ENCODE results near the gene RPP38. TPM values are rescaled to one million over a fixed set of nuclear protein-coding genes. Genes with fewer than 3 reads are reported as not detected.

RPP38 gene
- 16.8 TPM for polyA plus RNA-seq (2013, experiment 1 of 2; ENCODE audit: insufficient read length)
- 15.9 TPM for polyA plus RNA-seq (2013, experiment 2 of 2; ENCODE audit: insufficient read length)

- DNase-seq = peak; percentile 96
These were observed at the start of gene RPP38 for GRCh38 chr10:15097011-15097812. Gene RPP38 (plus strand): TSS chr10:15097355. CDS start chr10:15103315, 5,960 bp downstream.

- no peak for DNase-seq
These were observed 47.6 kb upstream of the RPP38 start for GRCh38 chr10:15049533-15049932.

GRCh38 chr10:15052121-15052520, 45.0 kb upstream of the RPP38 start:
- DNase-seq = no peak

- DNase-seq = no peak
These were observed 44.1 kb upstream of the RPP38 start for GRCh38 chr10:15053061-15053460.

- DNase-seq = no peak
These were observed 38.5 kb upstream of the RPP38 start for GRCh38 chr10:15058689-15059088.

GRCh38 chr10:15059914-15060313, 37.2 kb upstream of the RPP38 start:
- DNase-seq = no peak

GRCh38 chr10:15060638-15061037, 36.5 kb upstream of the RPP38 start:
- no peak for DNase-seq

- no peak for DNase-seq
These were observed 30.0 kb upstream of the RPP38 start for GRCh38 chr10:15067154-15067553.

- no peak for DNase-seq
These were observed 28.4 kb upstream of the RPP38 start for GRCh38 chr10:15068802-15069201.

GRCh38 chr10:15069230-15069629, 27.9 kb upstream of the RPP38 start:
- DNase-seq = no peak

- no peak for DNase-seq
These were observed 24.8 kb upstream of the RPP38 start for GRCh38 chr10:15072358-15072757.

GRCh38 chr10:15075421-15075820, 21.7 kb upstream of the RPP38 start:
- no peak for DNase-seq

GRCh38 chr10:15083674-15084501, 13.3 kb upstream of the RPP38 start:
- no peak for DNase-seq

- peak; percentile 88 for DNase-seq
These were observed 12.6 kb upstream of the RPP38 start for GRCh38 chr10:15084502-15084922.

- peak; percentile 73 for DNase-seq
These were observed 8.5 kb upstream of the RPP38 start, which contains the start of gene ACBD7 for GRCh38 chr10:15088428-15089261. Gene ACBD7 (minus strand): TSS chr10:15088776. CDS start chr10:15088728, 48 bp downstream.

- no peak for DNase-seq
These were observed 5.7 kb upstream of the RPP38 start for GRCh38 chr10:15091418-15091817.

GRCh38 chr10:15092855-15093408, 4.2 kb upstream of the RPP38 start:
- DNase-seq = no peak

- DNase-seq = no peak
These were observed 519 bp upstream of the RPP38 start for GRCh38 chr10:15096661-15097010.

- DNase-seq = no peak
These were observed 2.7 kb downstream of the RPP38 start for GRCh38 chr10:15099886-15100285.

GRCh38 chr10:15103513-15103912, 6.4 kb downstream of the RPP38 start:
- DNase-seq = no peak

- peak; percentile 73 for DNase-seq
These were observed 9.3 kb downstream of the RPP38 start for GRCh38 chr10:15106352-15107013.

GRCh38 chr10:15112657-15113056, 15.5 kb downstream of the RPP38 start:
- no peak for DNase-seq
